HepG2 (cell line): ENCODE data around the gene HSD17B2. TPM values are rescaled to one million over a fixed set of nuclear protein-coding genes. Genes with fewer than 3 reads are reported as not detected.

Experiments
- ATAC-seq: fragments of 200-7000 bp; cut with Tn5 transposase; 3 replicates; pipeline ENCODE4 v1.9.1; 2020; ENCODE audit warnings: mild to moderate bottlenecking, moderate library complexity
- BruUV-seq: library from RNA; stranded (reverse); fragments of 400-500 nt; replicated peaks from 2 replicates; lab custom pipeline; 2021; lab: Mats Ljungman, UMichigan
- CTCF ChIA-PET: fragments of 300-600 bp; formaldehyde crosslinking; extraction: SDS; loops from one replicate; lab custom pipeline; 2021; ENCODE audit warnings: low total read pairs, inconsistent platforms, low intra/inter-chr PET ratio; lab: Yijun Ruan, JAX
- POLR2A ChIA-PET: fragments of 350-600 bp; sonication (Branson Sonifier 250); formaldehyde crosslinking; loops from one replicate; lab custom pipeline; 2020; ENCODE audit warnings: antibody characterized with exemption, inconsistent platforms; lab: Yijun Ruan, JAX
- DNase-seq: peaks from one replicate; pipeline ENCODE4 v3.0.0-alpha.2; 2015; ENCODE audit warnings: low spot score
- FAIRE-seq: peaks from 3 replicates; lab custom pipeline; 2011; peaks lifted over from hg19 to GRCh38; lab: Jason Lieb, UNC
- H2AFZ ChIP-seq: one replicate; pipeline ENCODE4 v1.6.1; 2011; ENCODE audit warnings: low read length, inconsistent platforms
- H3K27ac ChIP-seq: fragments of 300-600 bp; 3 replicates; pipeline ENCODE4 v1.8.0; 2011; ENCODE audit warnings: mixed run types, mild to moderate bottlenecking, mixed read lengths, low read length, inconsistent platforms; ENCODE audit not compliant: insufficient read depth; ENCODE audit errors: extremely low read length
- H3K27me3 ChIP-seq, 2 experiments: fragments of 200-600 bp in 1 of 2; 2 replicates in 1 of 2; 3 replicates in 1 of 2; pipeline versions ENCODE4 v1.6.0 to v1.8.0; 2011; ENCODE audit warnings: low read length in 2 of 2, mild to moderate bottlenecking in 2 of 2, moderate library complexity in 2 of 2, inconsistent platforms in 1 of 2; ENCODE audit not compliant: insufficient read depth in 2 of 2, control insufficient read depth in 1 of 2
- H3K36me3 ChIP-seq, 2 experiments: fragments of 200-600 bp in 1 of 2; replicated peaks in 1 of 2; 2 replicates in 1 of 2; 3 replicates in 1 of 2; pipeline versions ENCODE4 v1.5.1 to v1.8.0; 2011; ENCODE audit warnings: low read length in 2 of 2, inconsistent platforms in 1 of 2; ENCODE audit not compliant: insufficient read depth in 2 of 2, control insufficient read depth in 1 of 2
- H3K4me1 ChIP-seq: 2 replicates; pipeline ENCODE4 v1.5.1; 2012; ENCODE audit warnings: low read length, inconsistent platforms; ENCODE audit not compliant: insufficient read depth
- H3K4me2 ChIP-seq: 2 replicates; pipeline ENCODE4 v1.6.0; 2011; ENCODE audit warnings: low read depth, low read length, inconsistent platforms
- H3K4me3 ChIP-seq, 3 experiments: fragments of 200-600 bp in 1 of 3; sonication (generic), shearing (Covaris generic) in 1 of 3; replicated peaks in 1 of 3; 2 replicates each; pipeline ENCODE4 v1.5.1; 2011 to 2016; ENCODE audit warnings: low read length in 3 of 3, inconsistent platforms in 2 of 3, low read depth in 2 of 3, mild to moderate bottlenecking in 2 of 3, control low read depth in 1 of 3, mixed read lengths in 1 of 3; ENCODE audit not compliant: insufficient read depth in 1 of 3
- H3K79me2 ChIP-seq: one replicate; pipeline ENCODE4 v1.6.1; 2011; ENCODE audit warnings: low read length, inconsistent platforms; ENCODE audit not compliant: insufficient read depth
- H3K9ac ChIP-seq: 2 replicates; pipeline ENCODE4 v1.6.0; 2011; ENCODE audit warnings: mild to moderate bottlenecking, low read depth, low read length, inconsistent platforms; ENCODE audit not compliant: insufficient read depth
- H3K9me3 ChIP-seq: 2 replicates; pipeline ENCODE4 v1.5.1; 2012; ENCODE audit warnings: mild to moderate bottlenecking, low read length
- H4K20me1 ChIP-seq: 2 replicates; pipeline ENCODE4 v1.6.0; 2011; ENCODE audit warnings: inconsistent platforms, mild to moderate bottlenecking, low read length, moderate library complexity; ENCODE audit not compliant: insufficient read depth
- ATF1 ChIP-seq: IDR thresholded peaks from 2 replicates; pipeline ENCODE4 v1.6.1; 2016; ENCODE audit warnings: mild to moderate bottlenecking, control low read depth
- ATF6 ChIP-seq: sonication (generic); formaldehyde crosslinking; conservative IDR thresholded peaks from 2 replicates; pipeline ENCODE4 v1.4.0; 2020; ENCODE audit warnings: missing genetic modification reagents
- CHD2 ChIP-seq: IDR thresholded peaks from 2 replicates; pipeline ENCODE4 v1.6.1; 2011; ENCODE audit warnings: low read depth, low read length, improper control_type of control experiment
- CSRNP2 ChIP-seq: sonication (generic); formaldehyde crosslinking; conservative IDR thresholded peaks from 2 replicates; pipeline ENCODE4 v1.8.0; 2022; ENCODE audit warnings: low read depth, missing genetic modification reagents
- CTCF ChIP-seq: sonication (generic); formaldehyde crosslinking; IDR thresholded peaks from 2 replicates; pipeline ENCODE4 v1.5.0; 2020; ENCODE audit warnings: mild to moderate bottlenecking, missing genetic modification reagents, moderate library complexity
- GZF1 ChIP-seq: sonication (generic); formaldehyde crosslinking; IDR thresholded peaks from 2 replicates; pipeline ENCODE4 v1.5.1; 2020; ENCODE audit warnings: mild to moderate bottlenecking, missing genetic modification reagents
- HMGA1 ChIP-seq: sonication (generic); formaldehyde crosslinking; conservative IDR thresholded peaks from 2 replicates; pipeline ENCODE4 v1.4.0; 2020; ENCODE audit warnings: missing genetic modification reagents
- RARG ChIP-seq: sonication (generic); formaldehyde crosslinking; IDR thresholded peaks from 2 replicates; pipeline ENCODE4 v1.4.0; 2020; ENCODE audit warnings: low read depth, mild to moderate bottlenecking, missing genetic modification reagents
- TGIF2 ChIP-seq: IDR thresholded peaks from 2 replicates; pipeline ENCODE4 v1.6.1; 2016; ENCODE audit warnings: control low read depth, missing compliant biosample characterization
- YEATS2 ChIP-seq: sonication (generic); formaldehyde crosslinking; IDR thresholded peaks from 2 replicates; pipeline ENCODE4 v1.4.0; 2020; ENCODE audit warnings: missing genetic modification reagents, borderline replicate concordance
- ZBTB20 ChIP-seq: sonication (generic); formaldehyde crosslinking; IDR thresholded peaks from 2 replicates; pipeline ENCODE4 v1.8.1; 2023; ENCODE audit warnings: missing genetic modification reagents, low read depth, mild to moderate bottlenecking, borderline replicate concordance
- ZNF576 ChIP-seq: sonication (generic); formaldehyde crosslinking; IDR thresholded peaks from 2 replicates; pipeline ENCODE4 v1.4.0; 2020; ENCODE audit warnings: mild to moderate bottlenecking, missing genetic modification reagents
- ZNF598 ChIP-seq: sonication (generic); formaldehyde crosslinking; IDR thresholded peaks from 2 replicates; pipeline ENCODE4 v1.5.1; 2020; ENCODE audit warnings: mild to moderate bottlenecking, missing genetic modification reagents, borderline replicate concordance
- ZNF670 ChIP-seq: sonication (generic); formaldehyde crosslinking; IDR thresholded peaks from 2 replicates; pipeline ENCODE4 v1.8.0; 2022; ENCODE audit warnings: mild to moderate bottlenecking, missing genetic modification reagents, borderline replicate concordance
- ZNF747 ChIP-seq: sonication (generic); formaldehyde crosslinking; IDR thresholded peaks from 2 replicates; pipeline ENCODE4 v1.8.1; 2023; ENCODE audit warnings: missing genetic modification reagents, mild to moderate bottlenecking, borderline replicate concordance
- ZXDC ChIP-seq: sonication (generic); formaldehyde crosslinking; IDR thresholded peaks from 2 replicates; pipeline ENCODE4 v1.5.0; 2020; ENCODE audit warnings: mild to moderate bottlenecking, missing genetic modification reagents
- WGBS: methylation state at CpG from one replicate; pipeline ENCODE4 v1.1.6; 2017; ENCODE audit warnings: low lambda C conversion rate; 5-methylcytosine and 5-hydroxymethylcytosine counted together
- in situ Hi-C: cut with HindIII; loops from 2 replicates; pipeline ENCODE4 v1.10.0; 2017; ENCODE audit warnings: low pct_unique_long_range_greater_than_20kb; ENCODE audit not compliant: extremely low pct_ligation_motif_present
- intact Hi-C: fragments of 100-400 bp; cut with micrococcal nuclease; formaldehyde crosslinking; loops from one replicate; pipeline ENCODE4 v1.10.0; 2022; ENCODE audit not compliant: unreplicated experiment
- polyA plus RNA-seq, 8 experiments: library from polyadenylated mRNA; depleted of rRNA in 3 of 8; stranded (reverse) in 7 of 8; unstranded in 1 of 8; fragments of >200 nt; fragmentation: Illumina TruSeq in 4 of 8; extraction: Trizol in 4 of 8; gene quantifications; 2 replicates each; pipeline versions ENCODE4 v1.2.1 to v1.2.3, GENCODE V29; 2011 to 2016; ENCODE audit warnings: low read depth in 4 of 8, missing spikeins in 1 of 8, mixed read lengths in 1 of 8; ENCODE audit not compliant: insufficient read depth in 1 of 8
- total RNA-seq, 5 experiments: library from RNA; depleted of rRNA; stranded (reverse); fragments of >200 nt; fragmentation: Illumina TruSeq; extraction: Trizol; gene quantifications; 2 replicates each; pipeline ENCODE4 v1.2.3, GENCODE V29; 2016; ENCODE audit warnings: low read depth in 1 of 5

Gene HSD17B2
- total and polyA plus RNA-seq, 2 of the 13 experiments (the other 11 are each of a cell fraction or from before 2014, with no cell fraction given) = 26.3 to 69.3 TPM

GRCh38 chr16:81994485-81994884 lies 40.6 kb upstream of the HSD17B2 start (continued):
- peak; percentile 16; the same call in 1 of the 2 replicates for TF ChIP-seq CTCF
- TF ChIP-seq CSRNP2 (CRISPR knock-in tag) = no peak
- no peak for TF ChIP-seq TGIF2 (CRISPR knock-in tag)
- TF ChIP-seq ATF6 (CRISPR knock-in tag) = no peak

- Histone ChIP-seq H3K4me3 (no peak overlapping the region), H2AFZ (no peak overlapping the region), H4K20me1 (no peaks in the 10 kb centered on the region), H3K9ac (no peak overlapping the region), H3K4me2 (no peak overlapping the region), H3K36me3 (no peaks in the 10 kb centered on the region), H3K4me1 (peaks cover 14% of the 10 kb centered on the region), H3K27ac (no peak overlapping the region), H3K9me3 (no peaks in the 10 kb centered on the region), H3K27me3 (peaks cover 0 to 4% of the 10 kb centered on the region in 2 experiments; a peak in 1 of 5 replicates), H3K79me2 (no peaks in the 10 kb centered on the region)
- in situ Hi-C loops (no loop called here), intact Hi-C loops (loop anchor here (10.0 kb wide), 1 partner anchor 51 kb away; no protein-coding TSS in a partner anchor)
- no peak for FAIRE-seq
- ATAC-seq = no peak
- ChIA-PET POLR2A (no interaction called here), CTCF (no interaction called here)
- 2% methylated on average over 3 of the region's 3 CpGs for WGBS
- DNase-seq = no peak
- no TSS peak for BruUV-seq
- TF ChIP-seq YEATS2 (CRISPR knock-in tag) (no peak), ZNF576 (CRISPR knock-in tag) (no peak), ZNF747 (CRISPR knock-in tag) (no peak), ATF1 (CRISPR knock-in tag) (no peak), CHD2 (no peak), ZNF670 (CRISPR knock-in tag) (no peak), ZXDC (CRISPR knock-in tag) (no peak), ZBTB20 (no peak), RARG (CRISPR knock-in tag) (no peak), HMGA1 (CRISPR knock-in tag) (no peak), GZF1 (CRISPR knock-in tag) (no peak), ZNF598 (CRISPR knock-in tag) (no peak)
Observed at GRCh38 chr16:81995651-81996050, 39.4 kb upstream of the HSD17B2 start.
